ENCODE results near the gene CHRM4.

- TF ChIP-seq CTCF (IDR thresholded peaks at IDR 0.05) (no peak), POLR2A (IDR thresholded peaks at IDR 0.05) (no peak)
Observed at GRCh38 chr11:46414466-46414796, 22.9 kb upstream of the CHRM4 start.
